GM19023 (cell line): ENCODE data around the gene AHRR.
"Not testable (repeated sequence)": the region's sequence is repeated elsewhere in the genome, so short reads cannot be mapped to it uniquely, and the experiment has no call there.

Source experiments
- ATAC-seq: cut with Tn5 transposase; IDR thresholded peaks from one replicate; pipeline ENCODE4 v1.9.1; 2021; ENCODE audit warnings: mild to moderate bottlenecking, moderate library complexity; ENCODE audit not compliant: unreplicated experiment

AHRR gene

GRCh38 chr5:483011-483410 lies 161.5 kb downstream of the AHRR start:
- no peak for ATAC-seq

DNA sequence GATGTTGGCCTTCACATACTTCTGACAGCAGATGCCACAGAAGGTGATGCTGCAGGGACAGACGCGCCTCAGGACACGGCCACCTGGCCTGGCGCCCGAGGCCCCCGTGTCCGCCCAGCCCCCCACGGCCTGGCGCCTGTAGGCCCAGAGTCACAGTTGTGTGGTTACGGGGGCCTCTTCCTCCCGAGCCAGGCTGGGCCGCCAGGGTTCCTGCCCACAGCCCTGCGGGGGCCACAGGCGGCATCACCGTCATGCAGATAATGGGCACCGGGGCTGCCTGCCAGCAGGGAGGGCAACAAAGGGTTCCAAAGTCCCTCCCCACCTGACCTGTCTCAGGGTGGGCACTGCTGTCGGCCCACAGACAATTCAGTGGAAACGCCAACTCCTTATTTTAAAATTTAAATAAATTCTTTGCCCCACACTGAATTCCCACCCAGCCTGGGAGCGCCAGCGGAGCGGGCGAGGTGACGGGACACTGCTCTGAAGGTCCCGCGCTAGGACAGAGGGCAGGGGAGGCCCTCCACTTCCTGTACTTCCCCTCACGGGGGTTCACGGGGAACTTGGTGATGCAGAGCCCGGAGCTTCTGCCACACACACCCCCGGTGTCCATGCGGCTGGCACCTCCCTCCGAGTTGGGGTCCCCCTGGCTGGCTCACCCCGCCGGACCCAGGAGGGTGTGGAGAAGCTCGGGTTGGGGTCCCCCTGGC lies 162.1 kb downstream of the AHRR start:
- no peak for ATAC-seq

- ATAC-seq = no peak
Measured at GRCh38 chr5:484556-484955, 163.0 kb downstream of the AHRR start.

GRCh38 chr5:485113-485945 lies 163.8 kb downstream of the AHRR start:
- ATAC-seq = no peak

DNA sequence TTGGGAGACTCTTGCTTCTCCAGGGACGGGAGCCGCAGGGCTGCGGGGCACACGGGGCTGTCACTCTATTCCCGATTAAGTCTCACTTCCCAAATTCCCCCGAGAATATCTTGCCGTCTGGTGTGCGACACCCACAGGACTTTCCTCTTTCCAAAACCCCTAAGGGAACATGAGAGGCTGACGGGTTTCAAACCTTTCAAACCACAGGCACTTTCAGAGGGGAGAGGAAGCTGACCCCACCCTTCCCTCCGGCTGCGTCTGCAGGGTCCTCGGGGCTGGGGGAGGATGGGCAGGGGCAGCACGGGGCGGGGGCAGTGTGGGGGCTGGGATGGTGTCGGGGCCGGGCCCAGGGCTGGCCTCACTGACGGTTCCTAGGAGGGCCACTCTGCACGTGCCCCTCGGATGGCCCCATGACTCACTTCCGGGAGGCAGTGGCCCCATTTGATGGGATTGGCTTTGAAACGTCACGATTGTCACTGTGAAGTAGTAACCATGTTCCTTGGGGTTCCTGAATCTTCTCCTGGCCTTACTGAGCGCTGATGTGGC lies 164.5 kb downstream of the AHRR start:
- no peak for ATAC-seq

GRCh38 chr5:486597-486996 lies 165.1 kb downstream of the AHRR start:
- ATAC-seq = not testable (repeated sequence)
